NCI-H345 (cell line): Measurements from ENCODE around the gene IGFL3.
"Not testable (repeated sequence)": the region's sequence is repeated elsewhere in the genome, so short reads cannot be mapped to it uniquely, and the experiment has no call there.

Source experiments
- DNase-seq: peaks from one replicate; lab custom pipeline; 2025; lab: John Stamatoyannopoulos, UW

IGFL3 gene

DNA sequence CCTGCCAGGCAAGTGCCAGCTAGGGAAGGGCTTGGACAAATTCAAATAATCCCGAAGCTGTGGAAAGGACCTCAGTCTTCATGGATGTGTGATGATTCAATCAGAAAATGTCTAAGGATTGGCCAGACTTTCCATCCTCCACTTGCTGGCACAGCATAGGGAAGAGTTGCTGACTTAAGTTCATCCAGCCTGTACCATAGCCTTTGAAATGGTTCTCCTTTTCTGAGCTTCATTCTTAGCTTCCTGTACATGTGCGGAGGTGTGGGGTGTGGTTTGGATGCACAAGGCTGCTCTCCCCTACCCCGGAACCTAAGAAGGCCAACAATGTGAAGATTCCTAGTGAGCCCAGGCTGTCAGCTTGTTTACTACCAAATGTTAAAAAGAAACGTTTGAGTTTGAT, 959 bp upstream of the IGFL3 start:
- DNase-seq: no peak

DNA sequence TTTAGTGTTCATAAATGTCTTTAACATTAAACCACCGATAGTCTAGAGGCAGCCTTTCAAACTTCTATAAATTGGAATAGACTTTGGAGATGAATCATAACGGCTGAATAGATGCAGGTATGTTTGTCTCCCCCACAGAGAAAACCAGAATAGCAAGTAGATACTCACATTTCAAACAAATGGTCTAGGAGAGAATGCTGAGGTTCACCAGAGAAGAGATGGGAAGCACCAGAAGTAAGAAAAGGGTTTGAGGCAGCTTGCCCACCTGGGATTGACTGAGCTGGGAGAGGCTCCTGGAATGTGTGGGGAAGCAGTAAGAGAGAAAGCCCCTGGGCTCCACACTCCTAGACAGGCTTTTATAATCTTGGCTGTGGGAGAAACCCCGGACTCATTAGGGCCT, 6.4 kb downstream of the IGFL3 start:
- DNase-seq: no peak

DNA sequence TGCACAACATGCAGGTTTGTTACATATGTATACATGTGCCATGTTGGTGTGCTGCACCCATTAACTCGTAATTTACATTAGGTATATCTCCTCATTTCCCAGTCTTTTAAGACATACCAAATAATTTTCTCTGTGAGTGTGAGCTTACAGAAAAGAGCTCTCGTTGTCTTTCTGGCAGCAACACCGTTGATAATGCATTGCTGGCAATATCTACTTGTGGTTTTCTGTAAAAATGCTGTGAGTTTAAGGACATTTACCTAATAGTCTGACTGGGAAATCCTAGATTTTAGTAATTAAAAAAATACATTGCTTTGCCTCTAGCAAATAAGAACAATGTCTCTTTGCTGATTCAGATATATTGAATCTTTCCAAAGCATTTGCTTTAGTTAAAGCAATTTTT, 8.4 kb downstream of the IGFL3 start:
- no peak for DNase-seq

DNA sequence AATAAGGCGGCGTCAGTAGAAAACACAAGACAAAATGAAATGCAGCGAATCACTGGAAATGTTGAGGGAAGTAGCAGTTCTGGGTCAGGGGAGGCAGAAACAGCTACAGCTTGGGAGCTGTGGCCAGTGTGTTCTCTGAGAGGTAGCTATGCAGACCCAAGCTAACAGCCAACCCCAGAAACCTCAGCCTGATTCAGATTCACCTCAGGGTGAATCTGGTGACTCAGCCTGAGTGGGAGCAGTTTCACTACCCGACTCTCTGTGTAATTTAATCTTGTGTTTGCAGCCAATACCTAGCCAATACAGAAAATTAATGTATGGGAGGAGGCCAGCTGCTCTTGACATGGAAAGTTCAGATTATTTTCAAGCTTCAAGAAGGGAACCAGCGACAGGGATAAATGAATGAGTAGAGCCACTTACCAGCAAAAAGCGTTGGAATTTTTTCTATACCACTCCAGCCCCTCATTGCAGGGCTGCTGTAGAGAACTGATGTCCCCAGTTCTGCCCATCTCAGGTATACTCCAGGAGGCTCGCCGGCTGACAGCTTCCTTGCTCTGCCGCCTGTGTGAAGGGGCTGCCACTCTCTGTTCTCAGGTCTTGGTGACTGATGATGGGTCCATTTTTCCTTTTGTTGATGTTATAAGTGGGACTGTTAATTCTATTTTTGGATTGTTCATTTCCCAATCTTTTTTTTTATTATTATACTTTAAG, 8.9 kb downstream of the IGFL3 start:
- no peak for DNase-seq

DNA sequence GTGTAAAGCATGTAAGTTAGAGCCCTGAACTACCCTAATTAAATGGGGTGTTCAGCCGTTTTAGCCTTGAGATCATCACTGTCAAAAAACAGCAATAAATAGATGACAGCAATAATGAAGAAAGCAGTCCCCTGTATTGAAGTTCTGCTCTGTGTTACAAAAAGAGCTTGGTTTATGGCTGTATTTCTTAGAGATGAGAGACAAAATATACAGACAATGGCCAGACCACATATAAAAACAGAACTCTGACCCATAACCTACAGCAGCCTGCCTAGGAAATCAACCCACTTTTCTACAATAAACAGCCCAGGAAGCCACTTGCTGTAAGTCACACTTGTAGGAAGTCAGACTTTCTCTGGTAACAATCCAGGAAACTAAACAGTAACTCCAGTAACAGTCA, 10.8 kb downstream of the IGFL3 start:
- DNase-seq: no peak

DNA sequence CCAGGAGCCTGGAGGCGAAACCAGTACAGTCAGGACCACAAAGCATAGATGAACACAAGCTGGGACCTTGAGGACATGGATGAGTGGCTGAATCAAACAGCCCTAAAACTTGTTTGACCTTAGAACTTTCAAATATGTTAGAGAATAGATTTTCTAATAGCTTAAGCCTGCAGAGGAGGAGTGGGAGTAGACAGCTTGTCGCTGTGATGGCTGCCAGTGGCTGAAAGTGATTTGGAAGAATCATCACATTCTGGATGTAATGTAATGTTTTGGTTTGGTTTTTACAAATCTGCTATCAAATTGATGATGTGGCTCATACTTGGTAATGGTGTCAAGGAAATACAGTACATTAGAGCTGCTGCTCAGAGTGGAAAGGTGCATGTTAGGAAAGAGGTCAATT, 12.0 kb downstream of the IGFL3 start:
- no peak for DNase-seq

DNA sequence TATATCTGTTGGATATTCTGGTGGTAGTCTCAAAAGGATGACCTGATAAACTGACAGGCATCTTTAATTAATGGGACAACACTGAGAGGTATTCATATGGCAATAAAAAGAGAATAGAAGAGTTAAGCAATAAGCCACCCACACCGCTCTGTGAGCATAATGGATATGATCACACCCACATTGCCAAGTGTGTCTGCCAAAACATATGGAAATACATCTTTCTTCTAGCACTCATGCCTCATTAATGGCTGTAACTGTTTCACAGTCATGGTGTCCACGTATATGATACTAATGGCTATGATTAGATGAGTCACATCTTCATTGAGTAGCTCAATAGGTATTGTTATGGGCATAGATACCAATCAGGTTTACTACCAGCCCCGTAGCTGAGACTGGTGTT, 13.1 kb downstream of the IGFL3 start:
- no peak for DNase-seq

DNA sequence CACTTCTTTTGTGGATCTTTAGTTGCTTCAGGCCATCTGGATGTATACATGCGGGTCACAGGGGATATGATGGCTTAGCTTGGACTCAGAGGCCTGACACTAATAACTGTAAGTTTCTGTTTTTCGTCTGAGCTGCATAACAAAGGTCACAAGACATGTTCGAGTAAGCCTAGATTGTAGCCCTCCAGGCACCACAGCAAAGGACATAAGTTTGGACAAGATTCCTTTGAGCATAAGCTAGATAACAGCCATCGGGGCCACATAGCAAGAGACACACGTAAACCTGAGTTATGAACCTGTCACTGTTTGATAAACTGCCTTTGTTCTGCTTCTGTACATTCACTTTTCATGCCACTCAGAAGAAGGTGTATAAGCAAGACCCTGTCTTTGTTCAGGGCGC, 14.6 kb downstream of the IGFL3 start:
- DNase-seq: no peak

DNA sequence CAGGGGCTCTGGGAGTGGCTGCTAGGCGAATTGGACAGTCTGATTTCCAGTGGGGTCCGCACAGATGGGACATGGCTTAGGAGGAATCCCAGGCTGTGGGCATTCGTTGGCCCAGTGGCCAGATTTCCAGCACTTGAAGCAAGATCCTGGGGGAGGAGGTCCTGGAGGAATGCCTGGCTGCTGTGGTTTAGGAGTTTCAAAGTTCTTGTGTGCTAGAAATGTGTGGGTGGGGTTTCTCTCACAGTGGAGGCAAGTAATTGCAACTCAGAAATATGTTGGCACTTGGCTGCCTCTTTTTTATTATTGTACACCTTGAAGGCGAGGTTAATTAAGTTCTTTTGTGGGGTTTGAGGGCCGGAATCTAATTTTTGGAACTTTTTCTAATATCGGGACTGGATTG, 17.1 kb downstream of the IGFL3 start:
- no peak for DNase-seq

DNA sequence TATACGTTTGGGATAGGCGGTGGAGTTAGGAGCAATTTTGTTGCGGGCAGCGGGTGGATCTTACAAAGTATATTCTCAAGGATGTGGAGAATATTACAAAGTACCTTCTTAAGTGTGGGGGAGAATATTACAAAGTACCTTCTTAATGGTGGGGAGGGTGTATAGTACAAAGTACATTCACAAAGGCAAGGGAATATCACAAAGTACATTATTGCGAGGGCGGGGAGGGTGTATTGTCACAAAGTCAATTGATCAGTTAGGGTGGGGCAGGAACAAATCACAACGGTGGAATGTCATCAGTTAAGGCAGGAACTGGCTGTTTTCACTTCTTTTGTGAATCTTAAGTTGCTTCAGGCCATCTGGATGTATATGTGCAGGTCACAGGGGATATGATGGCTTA, 22.2 kb downstream of the IGFL3 start:
- DNase-seq: not testable (repeated sequence)

DNA sequence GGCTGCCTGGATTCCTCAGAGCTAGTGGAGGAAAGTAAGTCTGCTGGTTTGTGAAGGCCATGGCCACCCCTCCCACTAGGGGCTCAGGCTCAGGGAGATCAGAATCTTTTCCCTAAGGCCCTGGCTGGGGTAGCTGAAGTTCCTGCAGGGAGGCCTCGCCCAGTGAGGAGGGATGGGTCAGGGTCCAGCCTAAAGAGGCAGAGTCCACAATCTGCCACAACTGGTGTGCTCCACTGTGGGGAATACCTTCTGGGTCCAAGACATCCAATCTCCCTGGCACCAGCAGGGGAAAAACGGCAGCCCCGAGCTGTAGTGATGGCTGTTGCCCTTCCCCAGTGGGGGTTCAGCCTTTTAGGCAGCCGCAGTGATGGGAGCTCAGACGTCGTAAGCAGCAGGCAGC, 23.2 kb downstream of the IGFL3 start:
- no peak for DNase-seq

DNA sequence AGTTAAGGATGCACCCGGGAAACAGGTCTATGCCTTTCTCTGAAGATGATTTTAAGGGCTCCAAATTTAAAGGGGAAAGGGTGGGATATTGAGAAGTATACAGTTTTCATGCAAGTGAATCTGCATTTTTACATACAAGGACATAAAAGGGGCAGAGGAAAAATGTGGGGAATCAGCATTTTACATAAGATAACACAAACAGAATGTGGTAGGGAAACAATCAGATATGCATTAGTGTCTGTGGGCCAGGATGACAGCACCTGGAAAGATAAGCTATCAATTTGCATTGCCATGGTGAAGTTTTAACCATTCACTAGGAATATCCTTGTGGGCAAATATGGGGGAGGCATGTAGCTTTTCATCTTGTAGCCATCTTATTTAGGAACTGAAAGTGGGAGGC, 24.1 kb downstream of the IGFL3 start:
- DNase-seq: no peak

DNA sequence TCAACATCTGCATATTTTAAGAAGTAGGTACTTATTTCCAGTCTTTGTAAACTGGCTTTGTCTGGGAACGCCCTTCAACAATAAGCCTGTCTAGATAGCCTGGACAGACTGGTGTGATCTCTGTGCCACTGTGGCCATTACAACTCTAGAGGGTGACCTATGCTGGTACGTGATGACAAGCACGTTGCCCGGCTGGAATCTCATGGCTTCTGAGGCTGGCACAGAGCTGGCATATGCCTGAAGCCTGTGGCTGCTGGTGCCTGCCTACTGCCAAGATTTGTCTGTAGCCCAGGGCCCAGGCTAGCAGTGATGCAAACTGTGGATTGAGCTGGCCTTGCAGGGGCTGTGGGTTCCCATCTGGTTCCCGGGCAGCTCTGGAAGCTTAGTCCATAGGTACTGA, 34.0 kb downstream of the IGFL3 start:
- DNase-seq: no peak

DNA sequence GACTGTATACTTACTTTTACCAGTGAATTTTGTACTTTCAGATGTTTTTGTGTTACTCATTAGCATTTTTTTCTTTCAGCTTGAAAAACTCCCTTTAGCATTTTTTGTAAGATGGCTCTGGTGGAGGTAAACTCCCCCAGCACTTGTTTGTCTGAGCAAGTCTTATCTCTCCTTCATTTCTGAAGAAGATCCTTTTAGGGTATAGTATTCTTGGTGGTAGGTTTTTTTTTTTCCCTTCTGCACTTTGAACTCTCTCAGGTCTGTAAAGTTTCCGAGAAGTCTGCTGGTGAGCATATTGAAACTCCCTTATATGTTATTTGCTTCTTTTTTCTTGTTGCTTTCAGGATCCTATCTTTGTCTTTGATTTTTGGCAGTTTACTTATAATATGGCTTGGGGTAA, 35.1 kb downstream of the IGFL3 start:
- DNase-seq: no peak

DNA sequence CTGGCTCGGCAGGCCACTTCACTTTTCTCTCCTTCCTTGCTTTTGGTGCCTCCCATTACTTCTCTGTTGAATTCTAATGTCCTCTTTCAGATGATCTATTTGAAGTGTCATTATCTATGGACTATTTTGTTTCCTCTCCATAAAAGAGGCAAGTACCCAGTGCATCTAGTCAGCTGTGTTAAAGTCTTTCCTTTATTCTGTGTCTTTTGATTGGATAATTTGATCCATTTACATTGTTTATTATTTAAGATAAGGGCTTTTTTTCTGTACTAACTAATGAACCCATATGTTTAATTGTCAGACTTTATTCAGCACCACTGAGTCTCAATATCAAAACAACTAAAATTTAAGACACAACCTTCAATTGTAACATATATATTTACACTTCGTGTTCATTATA, 36.4 kb downstream of the IGFL3 start:
- no peak for DNase-seq

DNA sequence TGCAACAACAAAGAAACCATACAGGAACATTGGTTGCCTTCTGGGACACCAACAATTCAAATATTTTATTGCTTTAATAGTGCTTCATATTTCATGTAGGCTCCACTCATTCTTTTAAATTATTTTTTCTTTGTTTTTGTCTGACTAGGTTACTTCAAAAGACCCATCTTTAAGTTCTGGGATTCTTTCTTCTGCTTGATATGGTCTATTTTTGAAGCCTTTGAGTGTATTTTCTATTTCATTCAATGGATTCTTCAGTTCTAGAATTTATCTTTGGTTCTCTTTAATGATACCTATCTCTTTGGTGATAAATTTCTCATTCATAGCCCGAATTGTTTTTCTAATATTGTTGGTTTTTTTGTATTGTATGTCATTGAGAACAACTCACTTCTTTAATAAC, 38.6 kb downstream of the IGFL3 start:
- DNase-seq: no peak

DNA sequence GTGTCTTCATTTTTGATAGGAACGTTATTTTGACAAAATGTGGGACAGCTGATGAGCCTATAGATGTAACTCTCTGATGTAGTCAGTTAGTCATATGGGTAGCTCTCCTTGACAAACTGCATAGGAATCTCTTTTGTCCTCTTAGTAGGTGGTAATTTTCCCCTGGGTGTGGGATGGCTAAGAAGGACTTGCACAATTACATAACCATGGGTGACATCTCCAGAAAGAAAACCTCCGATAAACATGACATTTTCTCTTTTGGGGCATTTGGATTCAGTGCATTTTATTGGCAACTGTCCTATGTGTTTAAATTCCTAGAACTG, 41.8 kb downstream of the IGFL3 start:
- DNase-seq: no peak

DNA sequence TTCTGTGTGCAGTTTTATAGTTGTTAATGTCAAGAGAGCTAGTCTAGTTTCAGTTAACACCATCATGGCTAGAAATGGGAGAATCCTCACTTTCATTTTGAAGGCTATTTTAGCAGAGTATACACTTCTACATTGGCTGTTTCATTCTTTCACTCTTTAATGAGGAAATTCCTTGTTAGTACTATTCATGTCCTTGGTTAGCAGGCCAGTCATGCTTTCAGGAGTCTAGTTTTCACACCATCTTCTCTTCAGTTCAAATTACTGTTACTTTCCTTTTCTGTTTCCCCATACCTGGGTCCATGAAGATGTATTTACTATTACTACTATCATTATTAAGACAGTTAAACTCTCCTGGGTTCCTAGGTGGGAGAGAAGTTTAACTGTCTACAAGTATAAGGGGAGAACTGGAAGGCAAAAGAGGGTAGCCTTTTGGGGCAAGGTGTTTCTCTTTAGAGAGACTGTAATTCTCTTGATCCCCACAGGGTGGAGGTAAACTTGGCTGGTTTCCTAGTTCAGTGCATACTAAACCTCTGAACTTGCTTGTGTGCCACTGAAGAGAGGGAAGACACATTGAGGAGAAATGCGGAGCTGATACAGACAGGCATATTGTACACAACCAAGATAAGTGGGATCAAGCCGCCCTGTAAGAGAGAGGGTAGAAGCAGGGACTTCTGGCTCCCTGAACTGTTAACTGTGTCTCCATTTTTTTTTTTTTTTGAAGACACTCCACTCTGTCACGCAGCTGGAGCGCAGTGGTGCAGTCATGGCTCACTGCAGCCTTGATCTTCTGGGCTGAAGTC, 42.4 kb downstream of the IGFL3 start:
- peak; percentile 49 for DNase-seq

DNA sequence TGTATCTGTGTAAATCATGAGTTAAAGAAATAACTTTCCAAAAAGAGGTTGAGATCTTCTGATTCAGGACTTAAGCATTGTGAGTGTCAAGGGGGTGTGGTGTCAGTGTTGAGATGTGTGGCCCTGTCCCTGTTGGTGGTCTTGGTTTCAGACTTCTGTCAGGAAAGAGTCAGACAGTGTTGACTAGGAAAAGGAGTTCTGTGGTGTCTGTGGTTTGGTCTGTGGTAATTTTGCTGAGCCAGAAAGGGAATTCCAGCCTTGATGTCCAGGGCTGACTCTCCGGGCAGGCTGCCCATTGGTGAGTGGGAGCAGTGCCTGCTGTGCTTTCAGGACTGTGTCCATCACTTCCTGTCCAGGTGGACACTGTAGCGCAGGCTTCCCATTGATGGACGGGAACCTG, 43.9 kb downstream of the IGFL3 start:
- no peak for DNase-seq

DNA sequence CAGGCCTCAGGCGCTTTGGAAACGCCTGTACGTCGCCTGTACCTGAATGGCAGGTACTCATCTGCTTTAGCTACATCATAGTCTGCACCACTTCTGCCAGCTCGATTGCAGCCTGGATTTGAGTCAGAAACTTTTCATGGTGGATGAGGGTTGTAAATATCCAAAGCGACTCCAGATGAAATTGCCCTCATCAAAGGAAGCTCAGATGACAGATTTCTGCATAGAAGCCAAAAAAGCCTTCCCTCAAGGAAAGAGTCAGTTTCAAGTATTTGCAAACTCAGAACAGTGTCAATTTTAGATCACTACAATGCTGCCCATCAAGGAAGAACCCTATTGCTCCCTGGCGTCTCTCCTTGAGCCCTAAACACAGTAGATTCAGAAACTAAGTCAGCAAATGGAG, 44.9 kb downstream of the IGFL3 start:
- no peak for DNase-seq

DNA sequence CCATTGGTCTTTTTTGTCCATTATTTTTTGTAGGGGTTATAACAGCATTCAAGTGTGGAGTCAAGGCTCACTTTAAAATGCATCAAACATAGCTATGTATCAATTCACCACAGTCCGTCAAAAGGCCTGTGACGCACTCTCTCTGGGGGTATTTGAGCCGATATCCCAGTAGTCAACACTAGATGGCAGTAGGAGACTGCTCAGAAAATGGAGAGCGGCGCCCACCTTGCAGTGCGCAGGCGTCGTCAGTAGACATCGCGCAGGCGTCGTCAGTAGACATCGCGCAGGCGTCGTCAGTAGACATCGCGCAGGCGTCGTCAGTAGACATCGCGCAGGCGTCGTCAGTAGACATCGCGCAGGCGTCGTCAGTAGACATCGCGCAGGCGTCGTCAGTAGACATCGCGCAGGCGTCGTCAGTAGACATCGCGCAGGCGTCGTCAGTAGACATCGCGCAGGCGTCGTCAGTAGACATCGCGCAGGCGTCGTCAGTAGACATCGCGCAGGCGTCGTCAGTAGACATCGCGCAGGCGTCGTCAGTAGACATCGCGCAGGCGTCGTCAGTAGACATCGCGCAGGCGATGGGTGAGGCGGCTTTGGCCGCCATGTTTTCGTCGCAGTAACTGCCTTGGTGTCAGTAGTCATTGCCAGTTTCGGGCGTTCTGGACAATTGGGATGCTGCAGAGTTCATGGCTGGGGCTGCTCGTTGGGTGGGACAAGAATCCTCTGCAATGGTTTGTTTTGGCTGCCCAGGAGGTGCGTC, 45.7 kb downstream of the IGFL3 start:
- peak; percentile 20 for DNase-seq

DNA sequence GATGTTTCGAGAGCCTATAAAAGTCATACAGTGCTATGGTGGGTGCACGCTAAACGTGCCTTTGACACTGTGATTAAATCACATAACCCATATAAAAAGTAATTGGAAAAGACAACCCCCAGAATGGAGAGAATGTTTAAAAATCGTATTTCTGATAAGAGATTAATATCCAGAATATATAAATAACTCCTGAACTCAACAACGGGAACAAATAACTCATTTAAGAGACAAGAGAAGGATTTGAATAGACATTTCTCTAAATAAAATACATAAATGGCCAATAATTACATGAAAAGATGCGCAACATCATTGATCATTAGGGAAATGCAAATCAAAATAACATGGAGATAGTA, 46.7 kb downstream of the IGFL3 start:
- no peak for DNase-seq
